HTR-8/SVneo (cell line): ENCODE results near the gene GNL1.
A peak's percentile ranks its signal among the peaks of the same experiment; 100 is the strongest.
"Not testable (repeated sequence)": the region's sequence is repeated elsewhere in the genome, so short reads cannot be mapped to it uniquely, and the experiment has no call there.

Experiments
- DNase-seq: peaks from one replicate; pipeline ENCODE4 v3.0.0; 2011; ENCODE audit warnings: low spot score, mixed read lengths; ENCODE audit not compliant: insufficient read length
- FAIRE-seq: peaks from 2 replicates; lab custom pipeline; 2011; peaks lifted over from hg19 to GRCh38; lab: Jason Lieb, UNC

Gene GNL1

GRCh38 chr6:30541515-30542403 is 14.5 kb downstream of the GNL1 start:
- FAIRE-seq = peak; percentile 40
- DNase-seq = peak; percentile 63

- FAIRE-seq = peak; percentile 33
Measured at GRCh38 chr6:30537931-30538330, 18.4 kb downstream of the GNL1 start.

GRCh38 chr6:30533460-30534294 is 22.6 kb downstream of the GNL1 start:
- no peak for FAIRE-seq
- DNase-seq = no peak

More at GRCh38 chr6:30537931-30538330, 18.4 kb downstream of the GNL1 start:
- DNase-seq = no peak

GRCh38 chr6:30530014-30530413 is 26.3 kb downstream of the GNL1 start:
- no peak for DNase-seq
- no peak for FAIRE-seq

GRCh38 chr6:30529349-30529875 is 26.9 kb downstream of the GNL1 start:
- not testable (repeated sequence) for DNase-seq, FAIRE-seq

- not testable (repeated sequence) for DNase-seq, FAIRE-seq
Measured at GRCh38 chr6:30526444-30526843, 29.8 kb downstream of the GNL1 start.

GRCh38 chr6:30521952-30522351 is 34.3 kb downstream of the GNL1 start:
- not testable (repeated sequence) for DNase-seq, FAIRE-seq

GRCh38 chr6:30521082-30521481 is 35.2 kb downstream of the GNL1 start:
- FAIRE-seq, DNase-seq: not testable (repeated sequence)

GRCh38 chr6:30520522-30520921 is 35.8 kb downstream of the GNL1 start:
- FAIRE-seq = no peak
- DNase-seq = no peak

GRCh38 chr6:30518505-30519145 is 37.7 kb downstream of the GNL1 start:
- FAIRE-seq, DNase-seq: not testable (repeated sequence)

GRCh38 chr6:30517767-30518504 is 38.4 kb downstream of the GNL1 start:
- FAIRE-seq, DNase-seq: not testable (repeated sequence)

GRCh38 chr6:30516754-30517076 is 39.6 kb downstream of the GNL1 start:
- not testable (repeated sequence) for FAIRE-seq, DNase-seq

- FAIRE-seq = peak; percentile 51
- peak; percentile 93 for DNase-seq
Measured at GRCh38 chr6:30515944-30516753, 40.1 kb downstream of the GNL1 start.

GRCh38 chr6:30515106-30515505 is 41.2 kb downstream of the GNL1 start:
- no peak for DNase-seq
- no peak for FAIRE-seq

- DNase-seq (no peak), FAIRE-seq (no peak)
Measured at GRCh38 chr6:30513451-30513850, 42.8 kb downstream of the GNL1 start.

- no peak for FAIRE-seq
- DNase-seq = no peak
Measured at GRCh38 chr6:30511169-30511546, 45.1 kb downstream of the GNL1 start.

GRCh38 chr6:30510419-30511168 is 45.7 kb downstream of the GNL1 start:
- no peak for DNase-seq
- no peak for FAIRE-seq
